HCT116 (cell line): ENCODE measurements around the gene PER2. TPM values are rescaled to one million over a fixed set of nuclear protein-coding genes. Genes with fewer than 3 reads are reported as not detected.

Experiments used
- ATAC-seq: fragments of 200-7000 bp; cut with Tn5 transposase; 2 replicates; pipeline ENCODE4 v1.9.1; 2020; ENCODE audit warnings: mild to moderate bottlenecking, moderate library complexity
- BruUV-seq: library from RNA; stranded (reverse); fragments of 400-500 nt; replicated peaks from 2 replicates; lab custom pipeline; 2021; lab: Mats Ljungman, UMichigan
- CTCF ChIA-PET: fragments of 300-600 bp; sonication (Branson Sonifier 250); formaldehyde crosslinking; loops from one replicate; lab custom pipeline; 2021; ENCODE audit warnings: antibody characterized with exemption; lab: Charles Lee
- POLR2A ChIA-PET: fragments of 300-600, 350-600 bp; sonication (Branson Sonifier 250); formaldehyde crosslinking; loops from one replicate; lab custom pipeline; 2021; ENCODE audit warnings: antibody characterized with exemption; lab: Charles Lee
- RAD21 ChIA-PET, 2 experiments: fragments of 300-600 bp; sonication (Branson Sonifier 250); formaldehyde crosslinking; loops; one replicate each; lab custom pipeline; 2023; ENCODE audit warnings: low total read pairs in 2 of 2; ENCODE audit not compliant: uncharacterized antibody in 2 of 2, unreplicated experiment in 2 of 2, low non-redundant PET in 1 of 2; lab: Charles Lee
- DNase-seq: peaks from one replicate; pipeline ENCODE4 v3.0.0-alpha.2; 2010; ENCODE audit warnings: low read depth, low spot score
- H2AFZ ChIP-seq: fragments of 200-600 bp; shearing (Covaris generic), sonication (generic); 2 replicates; pipeline ENCODE4 v1.6.1; 2017; ENCODE audit warnings: low read depth, mixed run types, mixed read lengths, antibody characterized with exemption, low read length; ENCODE audit not compliant: poor library complexity, severe bottlenecking
- H3K27ac ChIP-seq: 2 replicates; pipeline ENCODE4 v1.5.1; 2012; ENCODE audit warnings: low read depth, low read length
- H3K27me3 ChIP-seq: fragments of 200-600 bp; sonication (generic); 2 replicates; pipeline ENCODE4 v1.6.1; 2016; ENCODE audit warnings: mixed run types, low read length, mixed read lengths; ENCODE audit not compliant: insufficient read depth
- H3K36me3 ChIP-seq, 2 experiments: fragments of 200-500 bp in 1 of 2; fragments of 200-600 bp in 1 of 2; sonication (Bioruptor generic) in 1 of 2; sonication (generic) in 1 of 2; 2 replicates each; pipeline versions ENCODE4 v1.5.1 to v1.6.1; 2014 to 2016; ENCODE audit warnings: low read length in 2 of 2, inconsistent platforms in 1 of 2, mixed read lengths in 1 of 2, mixed run types in 1 of 2; ENCODE audit not compliant: insufficient read depth in 2 of 2, control insufficient read depth in 1 of 2
- H3K4me1 ChIP-seq, 2 experiments: fragments of 200-600 bp in 1 of 2; sonication (generic) in 1 of 2; 2 replicates each; pipeline versions ENCODE4 v1.5.1 to v1.6.1; 2012 to 2017; ENCODE audit warnings: low read length in 2 of 2, inconsistent platforms in 1 of 2, mild to moderate bottlenecking in 1 of 2, mixed read lengths in 1 of 2, mixed run types in 1 of 2, moderate library complexity in 1 of 2; ENCODE audit not compliant: insufficient read depth in 2 of 2, control insufficient read depth in 1 of 2
- H3K4me2 ChIP-seq: fragments of 200-600 bp; sonication (generic); 2 replicates; pipeline ENCODE4 v1.6.1; 2017; ENCODE audit warnings: mixed run types, low read length, mixed read lengths
- H3K4me3 ChIP-seq, 2 experiments: fragments of 200-600 bp in 1 of 2; sonication (generic) in 1 of 2; replicated peaks in 1 of 2; 2 replicates each; pipeline ENCODE4 v1.5.1; 2011 to 2016; ENCODE audit warnings: low read length in 2 of 2, control low read depth in 1 of 2, low read depth in 1 of 2, mild to moderate bottlenecking in 1 of 2, mixed read lengths in 1 of 2, mixed run types in 1 of 2
- H3K79me2 ChIP-seq: fragments of 200-600 bp; sonication (generic); 2 replicates; pipeline ENCODE4 v1.6.1; 2017; ENCODE audit warnings: mild to moderate bottlenecking, mixed run types, low read length, moderate library complexity, mixed read lengths; ENCODE audit not compliant: insufficient read depth
- H3K9ac ChIP-seq: fragments of 200-600 bp; sonication (generic); 2 replicates; pipeline ENCODE4 v1.6.1; 2016; ENCODE audit warnings: low read length, mixed read lengths
- H3K9me2 ChIP-seq: fragments of 200-600 bp; sonication (generic), shearing (Covaris generic); 2 replicates; pipeline ENCODE4 v1.6.1; 2017; ENCODE audit warnings: mixed run types, mild to moderate bottlenecking, moderate library complexity; ENCODE audit not compliant: insufficient read depth
- H3K9me3 ChIP-seq, 2 experiments: fragments of 200-500 bp in 1 of 2; fragments of 200-600 bp in 1 of 2; sonication (Bioruptor generic) in 1 of 2; sonication (generic) in 1 of 2; 2 replicates each; pipeline ENCODE4 v1.6.1; 2014 to 2017; ENCODE audit warnings: low read length in 2 of 2, mixed read lengths in 2 of 2, inconsistent platforms in 1 of 2, low read depth in 1 of 2, mild to moderate bottlenecking in 1 of 2, mixed run types in 1 of 2, moderate library complexity in 1 of 2; ENCODE audit not compliant: control insufficient read depth in 1 of 2, insufficient read depth in 1 of 2
- H4K20me1 ChIP-seq: fragments of 200-600 bp; sonication (generic), shearing (Covaris generic); 2 replicates; pipeline ENCODE4 v1.6.1; 2017; ENCODE audit warnings: mixed run types, mild to moderate bottlenecking, moderate library complexity; ENCODE audit not compliant: insufficient read depth
- CBX3 ChIP-seq: IDR thresholded peaks from 2 replicates; pipeline ENCODE4 v1.6.1; 2012; ENCODE audit warnings: low read depth
- CEBPB ChIP-seq: IDR thresholded peaks from 2 replicates; pipeline ENCODE4 v1.6.1; 2012; ENCODE audit warnings: low read depth
- EZH2phosphoT487 ChIP-seq: fragments of 200-600 bp; IDR thresholded peaks from 2 replicates; pipeline ENCODE4 v1.6.1; 2018; ENCODE audit warnings: antibody characterized with exemption, borderline replicate concordance
- FOSL1 ChIP-seq: IDR thresholded peaks from 2 replicates; pipeline ENCODE4 v1.6.1; 2012; ENCODE audit warnings: low read depth
- JUND ChIP-seq: IDR thresholded peaks from 2 replicates; pipeline ENCODE4 v1.6.1; 2012
- POLR2A ChIP-seq: IDR thresholded peaks from 2 replicates; pipeline ENCODE4 v1.7.0; 2011; ENCODE audit warnings: borderline replicate concordance; ENCODE audit not compliant: insufficient read depth, insufficient read length; ENCODE audit errors: extremely low read depth
- RAD21 ChIP-seq: IDR thresholded peaks from 2 replicates; pipeline ENCODE4 v1.6.1; 2012; ENCODE audit warnings: low read depth, mild to moderate bottlenecking
- SIN3A ChIP-seq: IDR thresholded peaks from 2 replicates; pipeline ENCODE4 v1.6.1; 2012; ENCODE audit warnings: low read depth
- SP1 ChIP-seq: IDR thresholded peaks from 2 replicates; pipeline ENCODE4 v1.6.1; 2012; ENCODE audit warnings: low read depth
- TCF7L2 ChIP-seq: IDR thresholded peaks from 2 replicates; pipeline ENCODE4 v1.7.0; 2011; ENCODE audit warnings: borderline replicate concordance, inconsistent platforms; ENCODE audit not compliant: insufficient read depth, insufficient read length; ENCODE audit errors: extremely low read depth
- ZFX ChIP-seq: fragments of 450-650 bp; IDR thresholded peaks from 2 replicates; pipeline ENCODE4 v1.6.1; 2017
- ZNF274 ChIP-seq: fragments of 200-500 bp; sonication (Bioruptor generic); IDR thresholded peaks from 2 replicates; pipeline ENCODE4 v1.6.1; 2014; ENCODE audit warnings: mild to moderate bottlenecking, low read depth, low read length, inconsistent platforms
- intact Hi-C: fragments of 100-400 bp; cut with micrococcal nuclease; formaldehyde crosslinking; loops from 2 replicates; pipeline ENCODE4 v1.10.0; 2022
- total RNA-seq: library from RNA; stranded (reverse); gene quantifications from one replicate; pipeline ENCODE4 v1.2.1, GENCODE V29; 2021; ENCODE audit not compliant: unreplicated experiment
- TF ChIP-seq, protein P1 (sequence below): IDR thresholded peaks from 2 replicates; pipeline ENCODE4 v1.6.1; 2012; ENCODE audit warnings: low read depth
- TF ChIP-seq, protein P2 (sequence below): IDR thresholded peaks from 2 replicates; pipeline ENCODE4 v1.6.1; 2012

Gene PER2
- total RNA-seq, 1 experiment from 2014 or later, result 18.7 TPM

DNA sequence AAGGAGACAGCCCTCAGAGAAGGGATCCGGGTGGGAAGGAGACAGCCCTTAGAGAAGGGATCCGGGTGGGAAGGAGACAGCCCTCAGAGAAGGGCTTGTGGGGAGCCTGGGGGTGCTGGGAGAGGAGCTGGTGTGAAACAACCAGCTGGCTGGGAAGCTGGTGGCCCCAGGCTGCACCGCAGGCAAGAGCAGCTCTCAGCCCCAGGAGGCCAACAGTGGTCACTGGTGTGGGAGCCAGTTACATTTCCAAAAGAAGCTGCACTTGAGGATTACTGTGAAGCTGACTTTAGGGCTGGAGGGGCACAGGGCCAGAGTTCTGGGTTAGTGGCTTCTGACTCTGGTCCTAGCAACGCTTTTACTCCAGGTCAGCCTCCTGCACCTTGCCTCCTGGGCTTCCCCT lies 51.8 kb downstream of the PER2 start:
- POLR2A ChIA-PET, result no interaction called here
- intact Hi-C loops, result no loop called here
- no peak for TF ChIP-seq JUND
- no peak for TF ChIP-seq RAD21
- TF ChIP-seq EZH2phosphoT487, result no peak
- TF ChIP-seq ZNF274, result no peak
- TF ChIP-seq ZFX, result no peak
- TF ChIP-seq SP1, result no peak
- TF ChIP-seq, protein P1, sequence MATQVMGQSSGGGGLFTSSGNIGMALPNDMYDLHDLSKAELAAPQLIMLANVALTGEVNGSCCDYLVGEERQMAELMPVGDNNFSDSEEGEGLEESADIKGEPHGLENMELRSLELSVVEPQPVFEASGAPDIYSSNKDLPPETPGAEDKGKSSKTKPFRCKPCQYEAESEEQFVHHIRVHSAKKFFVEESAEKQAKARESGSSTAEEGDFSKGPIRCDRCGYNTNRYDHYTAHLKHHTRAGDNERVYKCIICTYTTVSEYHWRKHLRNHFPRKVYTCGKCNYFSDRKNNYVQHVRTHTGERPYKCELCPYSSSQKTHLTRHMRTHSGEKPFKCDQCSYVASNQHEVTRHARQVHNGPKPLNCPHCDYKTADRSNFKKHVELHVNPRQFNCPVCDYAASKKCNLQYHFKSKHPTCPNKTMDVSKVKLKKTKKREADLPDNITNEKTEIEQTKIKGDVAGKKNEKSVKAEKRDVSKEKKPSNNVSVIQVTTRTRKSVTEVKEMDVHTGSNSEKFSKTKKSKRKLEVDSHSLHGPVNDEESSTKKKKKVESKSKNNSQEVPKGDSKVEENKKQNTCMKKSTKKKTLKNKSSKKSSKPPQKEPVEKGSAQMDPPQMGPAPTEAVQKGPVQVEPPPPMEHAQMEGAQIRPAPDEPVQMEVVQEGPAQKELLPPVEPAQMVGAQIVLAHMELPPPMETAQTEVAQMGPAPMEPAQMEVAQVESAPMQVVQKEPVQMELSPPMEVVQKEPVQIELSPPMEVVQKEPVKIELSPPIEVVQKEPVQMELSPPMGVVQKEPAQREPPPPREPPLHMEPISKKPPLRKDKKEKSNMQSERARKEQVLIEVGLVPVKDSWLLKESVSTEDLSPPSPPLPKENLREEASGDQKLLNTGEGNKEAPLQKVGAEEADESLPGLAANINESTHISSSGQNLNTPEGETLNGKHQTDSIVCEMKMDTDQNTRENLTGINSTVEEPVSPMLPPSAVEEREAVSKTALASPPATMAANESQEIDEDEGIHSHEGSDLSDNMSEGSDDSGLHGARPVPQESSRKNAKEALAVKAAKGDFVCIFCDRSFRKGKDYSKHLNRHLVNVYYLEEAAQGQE, result no peak
- TF ChIP-seq SIN3A, result no peak
- no peak for TF ChIP-seq CEBPB
- TF ChIP-seq FOSL1, result no peak
- TF ChIP-seq POLR2A, result no peak
- TF ChIP-seq CBX3, result no peak
- TF ChIP-seq, protein P2, sequence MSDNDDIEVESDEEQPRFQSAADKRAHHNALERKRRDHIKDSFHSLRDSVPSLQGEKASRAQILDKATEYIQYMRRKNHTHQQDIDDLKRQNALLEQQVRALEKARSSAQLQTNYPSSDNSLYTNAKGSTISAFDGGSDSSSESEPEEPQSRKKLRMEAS, result no peak
- TF ChIP-seq TCF7L2, result no peak
- no peak overlapping the region for H2AFZ ChIP-seq
- H3K9ac ChIP-seq, result no peak overlapping the region
- DNase-seq, result no peak
- ATAC-seq, result no peak
- H3K4me2 ChIP-seq, result no peak overlapping the region
- peaks cover 15 to 35% of the 10 kb centered on the region in 2 experiments for H3K4me1 ChIP-seq
- CTCF ChIA-PET, result no interaction called here
- RAD21 ChIA-PET, result no interaction called here
- no peaks in the 10 kb centered on the region for H3K36me3 ChIP-seq
- no peaks in the 10 kb centered on the region for H3K27me3 ChIP-seq
- no peaks in the 10 kb centered on the region for H3K9me3 ChIP-seq
- H3K9me2 ChIP-seq, result no peaks in the 10 kb centered on the region
- no peaks in the 10 kb centered on the region; the same call in 1 of the 2 replicates for H3K79me2 ChIP-seq
- H3K4me3 ChIP-seq, result no peak overlapping the region
- no peak overlapping the region for H3K27ac ChIP-seq
- no TSS peak for BruUV-seq
- no peaks in the 10 kb centered on the region for H4K20me1 ChIP-seq
